ENCODE results near the gene KIF11.

KIF11 gene

DNA sequence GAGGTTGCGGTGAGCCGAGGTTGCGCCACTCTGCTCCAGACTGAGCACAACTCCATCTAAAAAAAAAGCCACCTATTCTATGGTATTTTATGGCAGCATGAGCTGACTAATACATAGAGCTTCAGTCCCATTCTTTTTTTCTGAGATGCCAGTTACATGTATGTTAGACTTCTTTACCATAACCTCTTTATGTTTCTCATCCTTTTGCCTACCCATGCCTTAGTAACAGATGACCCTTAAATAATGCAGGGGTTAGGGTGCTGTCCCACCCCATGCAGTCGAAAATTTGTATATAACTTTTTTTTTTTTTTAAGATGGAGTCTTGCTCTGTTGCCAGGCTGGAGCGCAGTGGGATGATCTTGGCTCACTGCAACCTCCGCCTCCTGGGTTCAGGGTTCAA is 74.1 kb downstream of the KIF11 start:
- no peak overlapping the region for H3K27ac ChIP-seq (ENCODE audit: low read length)
- H3K27me3 ChIP-seq (ENCODE audit: control insufficient read depth, insufficient read depth, low read length): no peaks in the 10 kb centered on the region
- no peaks in the 10 kb centered on the region for H3K9me3 ChIP-seq (ENCODE audit: control insufficient read depth, insufficient read depth, low read length)
- H3K4me3 ChIP-seq (ENCODE audit: low read length): no peak overlapping the region
- no peak for DNase-seq (ENCODE audit: low read depth, low spot score)
- WGBS (ENCODE audit: insufficient coverage, insufficient read length): no CpG with 5 or more reads among the region's 6 CpGs
- no peaks in the 10 kb centered on the region for H3K36me3 ChIP-seq (ENCODE audit: control insufficient read depth, insufficient read depth, low read length)
- no peaks in the 10 kb centered on the region for H3K4me1 ChIP-seq (ENCODE audit: control insufficient read depth, insufficient read depth, low read length)

DNA sequence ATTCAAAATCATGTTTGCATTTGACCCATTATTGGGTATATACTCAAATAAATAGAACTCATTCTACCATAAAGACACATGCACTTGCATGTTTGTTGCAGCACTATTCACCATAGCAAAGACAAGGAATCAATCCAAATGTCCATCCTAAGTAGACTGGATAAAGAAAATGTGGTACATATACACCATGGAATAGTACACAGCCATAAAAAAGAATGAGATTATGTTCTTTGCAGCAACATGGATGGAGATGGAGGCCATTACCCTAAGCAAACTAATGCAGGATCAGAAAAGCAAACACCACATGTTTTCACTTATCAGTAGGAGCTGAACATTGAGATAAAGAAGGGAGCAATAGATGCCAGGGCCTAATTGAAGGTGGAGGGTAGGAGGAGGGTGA is 84.8 kb downstream of the KIF11 start:
- Histone ChIP-seq H3K27me3 (ENCODE audit: control insufficient read depth, insufficient read depth, low read length) (no peaks in the 10 kb centered on the region), H3K9me3 (ENCODE audit: control insufficient read depth, insufficient read depth, low read length) (no peaks in the 10 kb centered on the region), H3K27ac (ENCODE audit: low read length) (no peak overlapping the region), H3K36me3 (ENCODE audit: control insufficient read depth, insufficient read depth, low read length) (no peaks in the 10 kb centered on the region), H3K4me3 (ENCODE audit: low read length) (no peak overlapping the region), H3K4me1 (ENCODE audit: control insufficient read depth, insufficient read depth, low read length) (no peaks in the 10 kb centered on the region)
- DNase-seq (ENCODE audit: low read depth, low spot score): no peak

- Histone ChIP-seq H3K36me3 (ENCODE audit: control insufficient read depth, insufficient read depth, low read length) (no peaks in the 10 kb centered on the region), H3K27ac (ENCODE audit: low read length) (no peak overlapping the region), H3K4me1 (ENCODE audit: control insufficient read depth, insufficient read depth, low read length) (no peaks in the 10 kb centered on the region), H3K27me3 (ENCODE audit: control insufficient read depth, insufficient read depth, low read length) (no peaks in the 10 kb centered on the region), H3K4me3 (ENCODE audit: low read length) (no peak overlapping the region), H3K9me3 (ENCODE audit: control insufficient read depth, insufficient read depth, low read length) (no peaks in the 10 kb centered on the region)
- no peak for DNase-seq (ENCODE audit: low read depth, low spot score)
- no CpG with 5 or more reads among the region's 5 CpGs for WGBS (ENCODE audit: insufficient coverage, insufficient read length)
Measured at GRCh38 chr10:92678206-92678605, 85.3 kb downstream of the KIF11 start.

GRCh38 chr10:92681306-92681834 is 88.4 kb downstream of the KIF11 start:
- Histone ChIP-seq H3K4me1 (ENCODE audit: control insufficient read depth, insufficient read depth, low read length) (no peaks in the 10 kb centered on the region), H3K9me3 (ENCODE audit: control insufficient read depth, insufficient read depth, low read length) (no peaks in the 10 kb centered on the region)
- no CpG with 5 or more reads among the region's 2 CpGs for WGBS (ENCODE audit: insufficient coverage, insufficient read length)

DNA sequence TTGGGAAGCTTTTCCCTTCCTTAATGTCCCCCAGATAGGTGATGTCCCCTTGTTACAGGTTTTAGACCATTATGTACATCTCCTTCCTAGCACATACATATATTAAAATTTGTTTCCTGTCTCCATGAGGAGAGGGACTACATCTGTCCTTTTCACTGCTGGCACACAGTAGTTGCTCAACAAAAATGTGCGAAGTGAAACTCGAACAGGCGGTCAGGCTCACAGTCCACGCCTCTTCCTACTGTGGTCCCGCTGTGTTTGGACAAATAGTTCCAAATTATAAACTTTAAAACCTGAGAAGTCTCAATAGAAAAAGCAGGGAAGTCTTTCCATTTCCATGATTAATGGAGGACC is 95.6 kb downstream of the KIF11 start:
- H3K4me1 ChIP-seq (ENCODE audit: control insufficient read depth, insufficient read depth, low read length): peaks cover 3% of the 10 kb centered on the region
- H3K27ac ChIP-seq (ENCODE audit: low read length): no peak overlapping the region
- no peaks in the 10 kb centered on the region for H3K36me3 ChIP-seq (ENCODE audit: control insufficient read depth, insufficient read depth, low read length)
- H3K9me3 ChIP-seq (ENCODE audit: control insufficient read depth, insufficient read depth, low read length): no peaks in the 10 kb centered on the region
- peak overlapping the region; percentile 54; the same call in 1 of the 2 replicates for H3K4me3 ChIP-seq (ENCODE audit: low read length)
- DNase-seq (ENCODE audit: low read depth, low spot score): no peak
- H3K27me3 ChIP-seq (ENCODE audit: control insufficient read depth, insufficient read depth, low read length): peaks cover 30% of the 10 kb centered on the region
- no CpG with 5 or more reads among the region's 5 CpGs for WGBS (ENCODE audit: insufficient coverage, insufficient read length)

More at GRCh38 chr10:92681306-92681834, 88.4 kb downstream of the KIF11 start:
- no peak for DNase-seq (ENCODE audit: low read depth, low spot score)
- no peaks in the 10 kb centered on the region for H3K27me3 ChIP-seq (ENCODE audit: control insufficient read depth, insufficient read depth, low read length)
- H3K4me3 ChIP-seq (ENCODE audit: low read length): no peak overlapping the region
- no peaks in the 10 kb centered on the region for H3K36me3 ChIP-seq (ENCODE audit: control insufficient read depth, insufficient read depth, low read length)
- H3K27ac ChIP-seq (ENCODE audit: low read length): no peak overlapping the region

GRCh38 chr10:92688927-92689662 is 96.2 kb downstream of the KIF11 start:
- WGBS (ENCODE audit: insufficient coverage, insufficient read length): no CpG with 5 or more reads among the region's 63 CpGs
- Histone ChIP-seq H3K4me1 (ENCODE audit: control insufficient read depth, insufficient read depth, low read length) (peaks cover 3% of the 10 kb centered on the region), H3K9me3 (ENCODE audit: control insufficient read depth, insufficient read depth, low read length) (no peaks in the 10 kb centered on the region), H3K27ac (ENCODE audit: low read length) (no peak overlapping the region), H3K36me3 (ENCODE audit: control insufficient read depth, insufficient read depth, low read length) (no peaks in the 10 kb centered on the region), H3K4me3 (ENCODE audit: low read length) (peak overlapping the region; percentile 54; the same call in 1 of the 2 replicates), H3K27me3 (ENCODE audit: control insufficient read depth, insufficient read depth, low read length) (peaks cover 30% of the 10 kb centered on the region)
- DNase-seq (ENCODE audit: low read depth, low spot score): peak; percentile 25

GRCh38 chr10:92689663-92690210 is 96.8 kb downstream of the KIF11 start, which contains the start of gene HHEX:
HHEX (plus strand) TSS chr10:92689955; CDS start chr10:92689987, 32 bp downstream.
- Histone ChIP-seq H3K4me1 (ENCODE audit: control insufficient read depth, insufficient read depth, low read length) (peaks cover 3% of the 10 kb centered on the region), H3K9me3 (ENCODE audit: control insufficient read depth, insufficient read depth, low read length) (no peaks in the 10 kb centered on the region), H3K4me3 (ENCODE audit: low read length) (peak within 1 kb of the TSS; percentile 54), H3K36me3 (ENCODE audit: control insufficient read depth, insufficient read depth, low read length) (no peaks in the 10 kb centered on the region), H3K27me3 (ENCODE audit: control insufficient read depth, insufficient read depth, low read length) (peaks cover 33% of the 10 kb centered on the region), H3K27ac (ENCODE audit: low read length) (no peak within 1 kb of the TSS)
- WGBS (ENCODE audit: insufficient coverage, insufficient read length): no CpG with 5 or more reads among the region's 79 CpGs
- peak; percentile 1 for DNase-seq (ENCODE audit: low read depth, low spot score)

- no peak overlapping the region for H3K27ac ChIP-seq (ENCODE audit: low read length)
- peaks cover 3% of the 10 kb centered on the region for H3K4me1 ChIP-seq (ENCODE audit: control insufficient read depth, insufficient read depth, low read length)
- no CpG with 5 or more reads among the region's 73 CpGs for WGBS (ENCODE audit: insufficient coverage, insufficient read length)
- peak overlapping the region; percentile 54; the same call in 1 of the 2 replicates for H3K4me3 ChIP-seq (ENCODE audit: low read length)
- H3K9me3 ChIP-seq (ENCODE audit: control insufficient read depth, insufficient read depth, low read length): no peaks in the 10 kb centered on the region
- no peaks in the 10 kb centered on the region for H3K36me3 ChIP-seq (ENCODE audit: control insufficient read depth, insufficient read depth, low read length)
- no peak for DNase-seq (ENCODE audit: low read depth, low spot score)
- H3K27me3 ChIP-seq (ENCODE audit: control insufficient read depth, insufficient read depth, low read length): peaks cover 37% of the 10 kb centered on the region
Measured at GRCh38 chr10:92690211-92690914, 97.4 kb downstream of the KIF11 start.

DNA sequence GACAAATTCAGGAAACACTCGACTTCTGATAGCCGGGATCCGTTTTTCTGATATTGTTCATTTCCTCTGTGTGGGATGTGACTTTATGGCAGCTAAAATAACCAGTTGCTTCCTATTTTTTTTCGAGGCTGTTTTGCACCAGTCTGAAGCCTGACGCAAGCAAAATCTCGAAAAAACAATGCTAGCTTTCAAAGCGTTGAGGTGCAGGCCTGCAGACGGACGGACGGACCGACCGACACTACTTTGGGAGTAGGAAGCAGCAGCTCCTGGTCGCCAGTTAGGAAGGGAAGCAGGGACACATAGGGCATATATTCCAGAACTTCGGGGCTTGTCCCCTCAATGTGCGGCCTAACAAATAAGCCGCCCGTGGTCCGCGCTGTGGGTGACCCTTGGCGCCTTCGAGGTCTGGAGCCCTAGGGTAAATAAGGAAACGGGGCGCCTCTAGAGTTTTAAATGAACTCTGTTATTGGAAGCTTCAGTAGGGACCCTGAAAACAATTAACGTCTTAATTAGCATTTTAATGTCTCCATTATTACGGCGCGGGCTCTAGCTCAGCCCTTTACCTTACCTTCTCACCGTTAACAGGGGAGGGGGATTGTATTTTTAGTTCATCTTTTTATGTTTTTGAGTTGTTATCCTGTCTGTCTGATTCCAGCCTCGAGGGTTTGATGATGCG is 98.1 kb downstream of the KIF11 start:
- H3K27me3 ChIP-seq (ENCODE audit: control insufficient read depth, insufficient read depth, low read length): peaks cover 41% of the 10 kb centered on the region
- no peak overlapping the region for H3K27ac ChIP-seq (ENCODE audit: low read length)
- DNase-seq (ENCODE audit: low read depth, low spot score): peak; percentile 4
- peak overlapping the region; percentile 32; the same call in 1 of the 2 replicates for H3K4me3 ChIP-seq (ENCODE audit: low read length)
- no peaks in the 10 kb centered on the region for H3K9me3 ChIP-seq (ENCODE audit: control insufficient read depth, insufficient read depth, low read length)
- WGBS (ENCODE audit: insufficient coverage, insufficient read length): no CpG with 5 or more reads among the region's 30 CpGs
- H3K4me1 ChIP-seq (ENCODE audit: control insufficient read depth, insufficient read depth, low read length): peaks cover 3% of the 10 kb centered on the region
- H3K36me3 ChIP-seq (ENCODE audit: control insufficient read depth, insufficient read depth, low read length): no peaks in the 10 kb centered on the region

GRCh38 chr10:92691591-92692079 is 98.7 kb downstream of the KIF11 start:
- Histone ChIP-seq H3K4me3 (ENCODE audit: low read length) (peak overlapping the region; percentile 32; the same call in 1 of the 2 replicates), H3K4me1 (ENCODE audit: control insufficient read depth, insufficient read depth, low read length) (peaks cover 3% of the 10 kb centered on the region), H3K27me3 (ENCODE audit: control insufficient read depth, insufficient read depth, low read length) (peaks cover 47% of the 10 kb centered on the region), H3K36me3 (ENCODE audit: control insufficient read depth, insufficient read depth, low read length) (no peaks in the 10 kb centered on the region), H3K9me3 (ENCODE audit: control insufficient read depth, insufficient read depth, low read length) (no peaks in the 10 kb centered on the region), H3K27ac (ENCODE audit: low read length) (no peak overlapping the region)
- peak; percentile 5 for DNase-seq (ENCODE audit: low read depth, low spot score)
- no CpG with 5 or more reads among the region's 35 CpGs for WGBS (ENCODE audit: insufficient coverage, insufficient read length)
